GM18517 (cell line): ENCODE data around the gene KREMEN2.
"Not testable (repeated sequence)": the region's sequence is repeated elsewhere in the genome, so short reads cannot be mapped to it uniquely, and the experiment has no call there.

Experiments used
- ATAC-seq: cut with Tn5 transposase; IDR thresholded peaks from one replicate; pipeline ENCODE4 v1.9.1; 2021; ENCODE audit warnings: mild to moderate bottlenecking, moderate library complexity; ENCODE audit not compliant: unreplicated experiment

Gene KREMEN2, protein sequence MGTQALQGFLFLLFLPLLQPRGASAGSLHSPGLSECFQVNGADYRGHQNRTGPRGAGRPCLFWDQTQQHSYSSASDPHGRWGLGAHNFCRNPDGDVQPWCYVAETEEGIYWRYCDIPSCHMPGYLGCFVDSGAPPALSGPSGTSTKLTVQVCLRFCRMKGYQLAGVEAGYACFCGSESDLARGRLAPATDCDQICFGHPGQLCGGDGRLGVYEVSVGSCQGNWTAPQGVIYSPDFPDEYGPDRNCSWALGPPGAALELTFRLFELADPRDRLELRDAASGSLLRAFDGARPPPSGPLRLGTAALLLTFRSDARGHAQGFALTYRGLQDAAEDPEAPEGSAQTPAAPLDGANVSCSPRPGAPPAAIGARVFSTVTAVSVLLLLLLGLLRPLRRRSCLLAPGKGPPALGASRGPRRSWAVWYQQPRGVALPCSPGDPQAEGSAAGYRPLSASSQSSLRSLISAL

DNA sequence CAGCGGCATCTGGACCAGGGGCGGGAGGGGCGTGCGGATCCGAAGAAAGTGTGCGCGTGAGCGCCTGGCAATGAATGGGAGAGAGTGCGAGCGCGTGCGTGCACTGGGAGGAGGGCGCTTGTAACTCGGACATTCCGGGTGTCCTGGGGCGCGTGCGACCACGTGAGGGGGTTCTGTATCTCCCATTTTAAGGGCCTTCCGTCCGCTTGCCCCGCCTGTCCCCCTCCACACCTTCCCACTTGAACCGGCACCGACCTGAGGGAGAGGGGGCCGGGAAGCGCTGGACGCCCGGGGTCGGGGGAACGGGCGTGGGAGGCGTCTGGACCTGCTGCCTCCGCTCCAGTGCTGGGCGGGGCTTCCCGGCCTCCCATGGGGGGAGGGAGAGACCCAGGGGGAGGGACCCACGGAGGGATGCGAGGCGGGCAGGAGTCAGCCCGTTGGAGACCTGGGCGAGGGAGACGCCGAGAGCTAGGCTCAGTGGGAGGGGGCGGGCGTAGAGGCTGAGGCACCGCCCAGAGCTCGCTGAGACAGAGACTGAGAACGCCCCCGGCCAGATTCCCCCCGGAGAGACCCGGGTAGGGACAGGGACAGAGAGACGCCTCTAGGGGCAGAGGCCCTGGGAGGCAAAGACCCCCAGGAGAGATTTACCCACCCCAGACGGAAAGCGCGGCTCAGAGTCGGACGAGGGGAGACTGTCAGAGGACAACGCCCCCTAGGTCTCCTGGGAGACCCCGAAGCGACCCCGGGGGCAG lies at the start of gene KREMEN2:
KREMEN2 (plus strand) TSS at position 553 of the 752 bp plus-strand sequence. CDS start 246 bp downstream, outside the sequence.
- no peak for ATAC-seq

DNA sequence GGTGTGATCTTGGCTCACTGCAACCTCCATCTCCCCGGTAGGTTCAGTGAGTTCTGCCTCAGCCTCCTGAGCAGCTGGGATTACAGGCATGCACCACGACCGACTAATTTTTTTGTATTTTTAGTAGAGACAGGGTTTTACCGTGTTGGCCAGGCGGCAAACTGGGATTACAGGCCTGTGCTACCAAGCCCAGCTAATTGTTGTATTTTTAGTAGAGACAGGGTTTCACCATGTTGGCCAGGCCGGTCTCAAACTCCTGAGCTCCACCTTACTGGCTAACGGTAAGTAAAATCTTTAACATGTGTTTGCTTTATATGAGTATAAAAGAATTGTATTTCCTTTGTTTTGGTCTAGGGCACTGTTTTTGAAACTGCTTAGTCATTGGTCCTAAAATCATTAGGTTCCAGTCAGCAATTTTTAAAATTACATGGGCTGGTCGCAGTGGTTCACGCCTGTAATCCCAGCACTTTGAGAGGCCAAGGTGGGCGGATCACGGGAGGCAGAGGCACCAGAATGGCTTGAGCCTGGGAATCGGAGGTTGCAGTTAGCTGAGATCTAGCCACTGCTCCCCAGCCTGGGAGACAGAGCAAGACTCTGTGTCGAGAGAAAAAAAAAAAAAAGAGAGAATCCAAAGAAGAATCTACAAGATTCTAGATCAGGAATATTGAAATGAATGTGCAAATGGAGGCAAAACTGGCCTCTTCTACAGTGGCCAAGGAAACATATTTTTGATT lies 48.7 kb upstream of the KREMEN2 start:
- no peak for ATAC-seq

DNA sequence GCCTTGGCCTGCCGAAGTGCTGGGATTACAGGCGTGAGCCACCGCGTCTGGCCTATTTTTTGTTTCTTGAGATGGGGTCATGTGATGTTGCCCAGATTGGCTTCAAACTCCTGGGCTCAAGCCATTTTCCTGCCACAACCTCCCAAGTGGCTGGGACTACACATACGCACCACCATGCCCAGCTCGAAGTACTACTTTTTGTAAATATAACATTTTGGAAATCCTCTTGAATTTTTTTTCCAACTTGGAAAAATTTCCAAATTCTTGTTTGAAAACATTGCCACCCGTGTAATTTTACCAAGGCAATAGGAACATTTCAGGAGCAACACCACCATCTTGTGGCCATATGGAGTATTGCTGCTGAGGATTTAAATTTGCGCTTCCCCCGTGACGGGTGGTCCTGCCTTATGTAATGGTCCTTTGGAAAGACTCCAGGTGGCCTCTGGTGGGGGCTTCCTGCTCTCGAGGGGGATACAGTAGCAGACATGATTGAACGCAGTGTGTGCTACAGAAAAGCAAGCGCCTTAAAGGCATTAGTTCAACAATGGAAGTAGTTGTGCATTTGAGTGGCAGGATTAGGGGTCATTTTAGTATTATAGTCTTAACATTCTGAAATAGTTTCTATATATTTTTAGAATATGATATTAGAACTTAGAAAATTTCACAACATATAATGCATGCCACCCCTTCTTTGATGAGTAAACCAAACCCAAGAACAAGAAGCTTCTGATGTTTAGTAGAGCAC lies 44.4 kb upstream of the KREMEN2 start:
- no peak for ATAC-seq

DNA sequence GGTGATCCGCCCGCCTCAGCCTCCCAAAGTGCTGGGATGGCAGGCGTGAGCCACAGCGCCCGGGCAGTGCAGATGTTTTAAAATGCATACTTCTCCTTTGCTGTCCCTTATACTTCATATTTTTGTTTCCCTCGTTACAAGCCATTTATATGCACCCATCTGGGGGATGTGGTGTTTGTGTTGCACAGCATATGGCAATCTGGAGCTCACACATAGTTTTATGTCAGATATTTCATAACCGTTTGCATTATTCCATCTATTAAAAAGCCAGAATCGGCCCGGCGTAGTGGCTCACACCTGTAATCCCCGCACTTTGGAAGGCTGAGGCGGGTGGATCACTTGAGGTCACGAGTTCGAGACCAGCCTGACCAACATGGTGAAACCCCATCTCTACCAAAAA lies 40.6 kb upstream of the KREMEN2 start:
- no peak for ATAC-seq

DNA sequence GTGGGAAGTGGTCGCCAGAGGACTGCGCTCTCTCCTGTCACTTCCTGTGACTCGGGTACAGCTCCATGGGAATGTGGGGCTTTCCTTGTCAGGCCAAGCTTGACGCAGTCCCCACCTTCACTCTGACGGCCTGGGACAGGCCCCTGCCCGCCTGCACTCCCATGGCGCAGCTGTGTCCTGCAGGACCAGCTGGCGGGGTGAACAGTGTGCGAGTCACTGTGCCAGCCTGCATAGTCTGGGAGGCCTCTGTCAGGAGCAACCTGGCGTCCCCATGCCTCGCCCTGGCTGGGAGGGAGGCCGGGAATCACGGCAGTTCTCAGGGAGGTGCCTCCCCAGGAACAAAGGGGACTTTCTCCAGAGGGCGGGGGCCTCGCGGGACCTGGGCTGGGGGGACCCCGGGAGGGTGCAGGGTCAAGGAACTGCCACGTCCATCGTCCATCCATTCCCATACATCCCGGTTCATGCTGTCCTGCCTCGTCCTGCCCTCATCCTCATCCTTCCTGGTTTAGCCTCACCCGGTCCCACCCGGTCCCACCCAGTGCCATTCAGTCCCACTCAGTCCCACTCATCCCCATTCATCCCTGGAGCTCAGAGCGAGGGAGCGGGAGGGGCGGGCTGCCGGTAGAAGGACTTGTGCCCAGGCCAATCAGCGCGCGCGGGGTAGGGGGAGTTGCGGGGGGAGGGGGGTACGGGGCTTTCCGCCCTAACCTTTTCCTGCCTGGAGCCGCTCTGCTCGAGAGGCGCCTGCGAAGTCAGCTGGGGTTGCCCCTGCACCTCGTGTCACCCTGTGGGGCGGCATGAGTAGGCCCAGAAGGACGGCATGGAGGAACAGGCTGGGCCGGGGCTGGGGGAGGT lies 38.9 kb upstream of the KREMEN2 start:
- no peak for ATAC-seq

DNA sequence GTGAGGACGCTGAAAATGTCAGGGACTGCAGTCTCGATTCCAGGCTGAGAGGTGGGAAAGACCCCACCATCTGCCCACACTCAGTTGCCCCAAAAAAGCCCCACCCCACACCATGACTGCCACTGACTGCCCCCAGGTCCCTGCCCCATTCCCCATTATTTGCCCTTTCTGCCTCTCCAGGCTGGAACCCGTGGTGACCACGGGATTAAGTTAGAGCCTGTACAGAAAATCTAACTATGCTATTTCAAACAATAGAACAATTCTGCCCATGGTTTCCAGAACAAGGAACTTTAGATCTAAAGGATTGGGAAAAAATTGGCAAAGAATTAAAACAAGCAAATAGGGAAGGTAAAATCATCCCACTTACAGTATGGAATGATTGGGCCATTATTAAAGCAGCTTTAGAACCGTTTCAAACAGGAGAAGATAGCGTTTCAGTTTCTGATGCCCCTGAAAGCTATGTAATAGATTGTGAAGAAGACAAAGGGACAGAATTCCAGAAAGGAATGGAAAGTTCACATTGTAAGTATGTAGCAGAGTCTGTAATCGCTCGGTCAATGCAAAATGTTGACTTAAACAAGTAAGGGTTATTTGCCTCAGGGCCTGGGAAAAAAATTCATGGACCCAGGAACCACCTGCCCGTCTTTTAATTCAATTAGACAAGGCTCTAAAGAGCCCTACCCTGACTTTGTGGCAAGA lies 38.0 kb upstream of the KREMEN2 start:
- no peak for ATAC-seq

DNA sequence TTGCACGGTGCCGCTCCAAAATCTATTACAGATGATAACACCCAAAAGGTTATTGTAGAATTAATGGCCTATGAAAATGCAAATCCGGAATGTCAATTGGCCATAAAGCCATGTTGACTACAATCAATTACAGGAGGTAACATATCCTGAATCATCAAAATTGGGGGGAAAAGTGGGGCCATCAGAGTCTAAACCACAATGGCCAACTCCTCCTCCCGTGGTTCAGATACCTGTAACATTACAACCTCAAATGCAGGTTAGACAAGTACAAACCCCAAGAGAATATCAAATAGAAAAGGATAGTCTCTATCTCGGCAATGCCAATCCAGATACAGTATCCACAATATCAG lies 37.5 kb upstream of the KREMEN2 start:
- no peak for ATAC-seq

DNA sequence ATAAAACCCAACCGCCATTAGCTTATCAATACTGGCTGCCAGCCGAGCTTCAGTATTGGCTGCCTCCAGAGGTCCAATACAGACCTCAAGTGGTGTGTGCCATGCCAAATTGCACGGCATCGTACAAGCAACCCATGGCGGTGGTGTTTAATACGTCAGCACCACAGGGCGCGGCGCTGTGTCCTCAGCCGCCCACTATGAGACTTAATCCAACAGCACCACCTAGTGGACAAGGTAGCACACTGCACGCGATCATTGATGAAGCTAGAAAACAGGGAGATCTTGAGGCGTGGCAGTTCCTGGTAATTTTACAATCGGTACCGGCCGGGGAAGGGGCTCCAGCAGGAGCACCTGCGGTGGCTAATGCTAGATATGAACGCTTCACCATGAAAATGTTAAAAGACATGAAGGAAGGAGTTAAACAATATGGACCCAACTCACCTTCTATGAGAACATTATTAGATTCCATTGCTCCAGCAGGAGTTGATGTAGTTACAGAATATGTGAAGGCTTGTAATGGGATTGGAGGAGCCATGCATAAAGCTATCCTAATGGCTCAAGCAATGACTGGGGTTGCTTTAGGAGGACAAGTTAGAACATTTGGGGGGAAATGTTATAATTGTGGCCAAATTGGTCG lies 36.9 kb upstream of the KREMEN2 start:
- ATAC-seq = peak; percentile 76

DNA sequence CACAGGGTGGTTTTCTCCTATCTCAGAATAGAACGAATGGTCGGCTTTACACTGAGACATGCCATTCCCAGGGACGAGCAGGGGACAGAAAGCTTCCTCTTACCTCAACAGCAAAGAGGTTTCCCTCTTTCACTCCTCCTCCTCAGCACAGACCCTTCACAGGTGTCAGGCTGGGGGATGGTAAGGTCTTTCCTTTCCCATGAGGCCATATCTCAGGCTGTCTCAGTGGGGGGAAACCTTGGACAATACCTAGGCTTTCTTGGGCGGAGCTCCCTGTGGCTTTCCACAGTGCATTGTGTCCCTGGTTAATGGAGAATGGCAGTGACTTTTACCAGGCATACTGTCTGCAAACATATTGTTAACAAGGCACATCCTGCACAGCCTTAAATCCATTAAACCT lies 35.9 kb upstream of the KREMEN2 start:
- not testable (repeated sequence) for ATAC-seq

DNA sequence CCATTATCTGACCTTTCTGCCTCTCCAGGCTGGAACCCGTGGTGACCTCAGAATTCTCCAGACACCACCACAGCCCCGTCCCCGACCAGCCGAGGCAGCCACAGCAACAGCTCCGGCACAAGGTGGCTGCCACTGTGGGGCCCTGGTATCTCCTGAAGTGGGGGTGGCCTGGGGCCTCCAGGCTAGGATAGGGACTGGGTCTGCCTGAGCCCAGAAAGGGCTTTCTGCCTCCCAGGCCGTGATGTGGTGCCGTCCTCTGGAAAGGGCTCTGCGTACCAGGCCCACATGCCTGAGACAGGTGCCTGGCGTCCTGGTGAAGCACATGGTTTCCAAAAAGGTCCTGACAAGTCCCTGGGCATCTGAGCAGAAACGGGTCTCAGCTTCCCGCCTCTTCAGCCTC lies 35.3 kb upstream of the KREMEN2 start:
- ATAC-seq = no peak

DNA sequence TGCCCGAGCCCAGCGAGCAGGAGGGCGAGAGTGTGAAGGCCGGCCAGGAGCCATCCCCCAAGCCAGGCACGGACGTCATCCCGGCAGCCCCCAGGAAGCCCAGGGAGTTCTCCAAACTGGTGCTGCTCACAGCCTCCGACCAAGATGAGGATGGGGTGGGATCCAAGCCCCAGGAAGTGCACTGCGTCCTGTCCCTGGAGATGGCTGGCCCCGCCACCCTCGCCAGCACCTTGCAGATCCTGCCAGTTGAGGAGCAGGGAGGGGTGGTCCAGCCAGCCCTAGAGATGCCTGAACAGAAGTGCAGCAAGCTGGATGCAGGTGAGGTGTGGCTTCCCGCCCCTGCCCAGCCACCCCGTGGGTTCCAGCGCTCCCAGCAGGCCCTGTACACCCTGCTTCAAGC lies 34.4 kb upstream of the KREMEN2 start:
- no peak for ATAC-seq

DNA sequence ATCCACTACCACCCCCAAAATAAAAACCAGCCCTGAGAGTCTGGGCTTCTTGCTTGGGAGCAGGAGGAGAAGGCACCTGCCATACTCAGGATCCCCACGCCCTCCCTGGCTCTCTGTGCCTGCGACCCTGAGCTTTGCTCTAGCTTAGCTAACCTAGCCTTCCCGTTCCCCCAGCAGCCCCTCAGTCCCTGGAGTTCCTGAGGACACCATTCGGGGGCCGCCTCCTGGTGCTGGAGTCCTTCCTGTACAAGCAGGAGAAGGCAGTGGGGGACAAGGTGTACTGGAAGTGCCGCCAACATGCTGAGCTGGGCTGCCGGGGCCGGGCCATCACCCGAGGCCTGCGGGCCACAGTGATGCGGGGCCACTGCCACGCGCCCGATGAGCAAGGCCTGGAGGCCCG lies 33.8 kb upstream of the KREMEN2 start:
- ATAC-seq = no peak

DNA sequence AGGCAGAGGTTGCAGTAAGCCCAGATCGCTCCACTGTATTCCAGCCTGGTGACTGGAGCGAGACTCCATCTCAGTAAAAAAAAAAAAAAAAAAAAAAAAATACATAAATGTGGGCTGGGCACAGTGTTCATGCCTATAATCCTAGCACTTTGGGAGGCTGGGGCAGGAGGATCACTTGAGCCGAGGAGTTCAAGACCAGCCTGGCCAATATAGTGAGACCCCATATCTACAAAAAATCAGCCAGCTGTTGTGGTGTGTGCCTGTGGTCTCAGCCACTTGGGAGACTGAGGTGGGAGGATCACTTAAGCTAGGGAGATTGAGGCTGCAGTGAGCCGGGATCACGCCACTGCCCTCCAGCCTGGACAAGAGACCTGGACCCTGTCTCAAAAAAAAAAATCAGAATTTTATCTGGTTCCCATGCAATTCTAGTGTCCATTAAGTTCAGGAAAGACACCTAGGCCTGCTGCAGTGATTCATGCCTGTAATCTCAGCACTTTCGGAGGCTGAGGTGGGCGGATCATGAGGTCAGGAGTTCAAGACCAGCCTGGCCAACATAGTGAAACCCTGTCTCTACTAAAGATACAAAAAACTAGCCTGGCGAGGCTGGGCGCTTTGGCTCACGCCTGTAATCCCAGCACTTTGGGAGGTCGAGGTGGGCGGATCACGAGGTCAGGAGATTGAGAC lies 32.7 kb upstream of the KREMEN2 start:
- not testable (repeated sequence) for ATAC-seq

DNA sequence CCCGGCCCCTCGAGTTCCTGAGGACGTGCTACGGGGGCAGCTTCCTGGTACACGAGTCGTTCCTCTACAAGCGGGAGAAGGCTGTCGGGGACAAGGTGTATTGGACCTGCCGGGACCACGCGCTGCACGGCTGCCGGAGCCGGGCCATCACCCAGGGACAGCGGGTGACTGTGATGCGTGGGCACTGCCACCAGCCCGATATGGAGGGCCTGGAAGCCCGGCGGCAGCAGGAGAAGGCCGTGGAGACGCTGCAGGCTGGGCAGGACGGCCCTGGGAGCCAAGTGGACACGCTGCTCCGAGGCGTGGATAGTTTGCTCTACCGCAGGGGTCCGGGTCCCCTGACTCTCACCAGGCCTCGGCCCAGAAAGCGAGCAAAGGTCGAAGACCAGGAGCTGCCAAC lies 30.9 kb upstream of the KREMEN2 start:
- no peak for ATAC-seq

DNA sequence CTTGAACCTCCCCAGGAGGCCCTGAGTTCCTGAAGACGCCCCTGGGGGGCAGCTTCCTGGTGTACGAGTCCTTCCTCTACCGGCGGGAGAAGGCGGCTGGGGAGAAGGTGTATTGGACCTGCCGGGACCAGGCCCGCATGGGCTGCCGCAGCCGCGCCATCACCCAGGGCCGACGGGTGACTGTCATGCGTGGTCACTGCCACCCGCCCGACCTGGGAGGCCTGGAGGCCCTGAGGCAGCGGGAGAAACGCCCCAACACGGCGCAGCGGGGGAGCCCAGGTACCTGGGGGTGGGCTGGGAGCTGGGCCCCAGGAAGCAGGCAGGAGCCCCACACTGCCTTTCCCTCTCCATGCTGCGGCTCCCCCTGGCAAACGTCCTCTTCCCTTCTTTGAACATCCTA lies 30.4 kb upstream of the KREMEN2 start:
- ATAC-seq = no peak

DNA sequence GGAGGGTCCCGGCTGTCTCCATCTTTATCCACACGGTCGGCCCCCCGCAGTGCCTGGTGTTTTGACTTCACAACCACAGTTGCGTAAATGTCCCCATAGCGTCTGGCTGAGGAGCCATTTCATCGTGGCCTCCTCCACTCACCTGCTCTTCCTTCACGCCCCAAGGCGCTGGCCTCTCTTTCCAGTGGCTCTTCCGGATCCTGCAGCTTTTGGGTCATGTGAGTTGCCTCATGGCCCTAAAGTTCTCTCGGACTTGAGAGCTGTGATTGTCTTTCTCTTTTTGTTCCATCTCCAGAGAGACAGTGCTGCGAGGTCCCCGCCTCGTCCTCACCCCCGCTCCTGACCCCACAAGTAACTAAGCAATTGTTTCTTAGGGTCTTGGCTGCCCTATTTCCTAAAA lies 29.6 kb upstream of the KREMEN2 start:
- no peak for ATAC-seq

DNA sequence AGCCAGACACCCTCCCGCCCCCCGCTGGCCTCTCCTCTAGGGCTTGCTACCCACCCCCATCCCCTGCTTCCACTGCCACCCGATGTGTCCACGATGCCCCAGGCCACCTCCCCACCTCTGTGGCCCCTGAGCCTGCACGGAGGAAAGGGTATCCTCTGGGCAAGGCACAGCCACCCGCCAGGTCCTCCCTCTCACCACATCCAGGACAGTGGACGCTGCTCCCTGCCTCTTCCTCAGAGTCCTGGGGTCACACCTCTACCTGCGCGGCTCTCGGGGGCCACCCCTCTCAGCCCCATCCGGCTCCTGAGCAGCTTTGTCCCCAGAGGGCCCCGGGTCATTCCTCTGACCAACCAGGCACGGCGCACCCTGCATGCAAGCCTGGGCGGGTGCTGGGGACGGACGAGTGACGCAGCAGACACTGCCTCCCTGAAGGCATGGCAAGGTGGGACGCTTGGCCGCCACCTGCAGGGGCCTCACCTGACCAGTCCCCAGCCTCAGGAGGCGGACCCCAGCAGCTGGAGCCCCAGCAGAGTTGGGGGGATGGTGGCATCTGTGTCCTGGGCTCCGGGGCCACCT lies 27.6 kb upstream of the KREMEN2 start:
- ATAC-seq = no peak

DNA sequence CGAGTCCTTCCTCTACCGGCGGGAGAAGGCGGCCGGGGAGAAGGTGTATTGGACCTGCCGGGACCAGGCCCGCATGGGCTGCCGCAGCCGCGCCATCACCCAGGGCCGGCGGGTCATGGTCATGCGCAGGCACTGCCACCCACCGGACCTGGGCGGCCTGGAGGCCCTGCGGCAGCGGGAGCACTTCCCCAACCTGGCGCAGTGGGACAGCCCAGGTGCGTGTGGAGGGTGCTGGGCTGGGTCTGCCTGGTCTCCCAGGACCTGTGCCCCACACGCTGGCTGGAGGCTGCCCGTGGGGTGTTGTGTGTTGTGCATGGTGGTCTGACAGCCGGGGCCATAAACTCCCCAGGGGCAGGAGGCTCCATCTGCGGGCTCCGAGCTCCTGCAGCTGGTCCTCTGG lies 26.9 kb upstream of the KREMEN2 start:
- ATAC-seq = no peak
